Measurements from ENCODE around the gene NRAP.

GRCh38 chr10:113620511-113620910 lies 43.3 kb downstream of the NRAP start:
- TF ChIP-seq YY1 (IDR thresholded peaks at IDR 0.05; ENCODE audit: insufficient read depth, insufficient read length) (no peak), SUZ12 (IDR thresholded peaks at IDR 0.05; ENCODE audit: extremely low read depth, insufficient read depth, insufficient read length) (no peak)
